ENCODE data around the gene REM2. TPM values are rescaled to one million over a fixed set of nuclear protein-coding genes. Genes with fewer than 3 reads are reported as not detected.
A peak's percentile ranks its signal among the peaks of the same experiment; 100 is the strongest.

The REM2 gene
- total RNA-seq, 1 experiment from 2014 or later = 0.26 TPM

DNA sequence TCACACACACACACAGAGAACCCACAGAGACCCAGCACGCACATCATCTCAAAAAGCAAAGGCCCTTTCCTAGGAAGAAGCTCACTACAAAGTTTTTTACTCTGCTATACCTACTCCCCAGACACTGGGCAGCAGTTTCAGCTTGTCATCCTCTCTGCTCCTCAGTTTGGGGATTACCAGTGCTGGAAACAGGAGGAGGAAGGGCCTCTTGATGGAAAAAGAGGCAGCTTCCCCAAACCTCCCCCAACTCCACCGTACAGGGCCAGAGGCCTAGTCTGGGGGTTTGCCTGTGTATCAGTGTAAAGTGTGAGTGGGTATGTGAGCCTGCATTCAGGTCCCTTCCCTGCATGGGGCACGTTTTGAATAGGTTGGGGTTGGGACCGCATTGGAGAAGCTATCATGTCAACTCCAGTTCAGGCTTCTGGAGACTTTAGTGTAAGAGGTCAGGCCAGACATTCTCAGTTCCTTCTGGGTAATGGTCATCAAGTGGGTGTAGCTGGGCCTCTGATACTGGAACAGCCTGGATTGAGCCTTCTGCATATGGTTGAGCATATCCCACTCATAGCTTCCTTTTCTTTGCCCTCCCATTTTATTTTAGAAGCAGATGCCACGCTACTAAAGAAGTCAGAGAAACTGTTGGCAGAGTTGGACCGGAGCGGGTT is 1.2 kb downstream of the REM2 start:
- H3K4me3 Mint-ChIP-seq (ENCODE audit: unreplicated experiment) = no peak overlapping the region
- no peaks in the 10 kb centered on the region for H3K27me3 Mint-ChIP-seq (ENCODE audit: insufficient read depth, unreplicated experiment)
- ChIA-PET POLR2A (interaction anchor here (0.6 to 10.8 kb wide), 4 partner anchors 12 to 1443 kb away, joined by 3 to 116 read pairs (median 3); partner anchors contain the start of gene LRP10), CTCF (interaction anchor here (0.6 to 9.3 kb wide), 10 partner anchors 12 to 327 kb away, joined by 3 to 100 read pairs (median 4); partner anchors contain the start of genes LRP10 and RBM23)
- no TSS peak for BruUV-seq (replicated peaks)
- H3K36me3 Mint-ChIP-seq (ENCODE audit: insufficient read depth, unreplicated experiment) = peaks cover 5% of the 10 kb centered on the region
- intact Hi-C loops (cut with micrococcal nuclease) = no loop called here
- peaks cover 13% of the 10 kb centered on the region for H3K4me1 Mint-ChIP-seq (ENCODE audit: insufficient read depth, unreplicated experiment)
- H3K9me3 Mint-ChIP-seq (ENCODE audit: unreplicated experiment) = no peaks in the 10 kb centered on the region
- H3K27ac Mint-ChIP-seq (ENCODE audit: low read depth, unreplicated experiment) = no peak overlapping the region
- TF ChIP-seq, protein P1, sequence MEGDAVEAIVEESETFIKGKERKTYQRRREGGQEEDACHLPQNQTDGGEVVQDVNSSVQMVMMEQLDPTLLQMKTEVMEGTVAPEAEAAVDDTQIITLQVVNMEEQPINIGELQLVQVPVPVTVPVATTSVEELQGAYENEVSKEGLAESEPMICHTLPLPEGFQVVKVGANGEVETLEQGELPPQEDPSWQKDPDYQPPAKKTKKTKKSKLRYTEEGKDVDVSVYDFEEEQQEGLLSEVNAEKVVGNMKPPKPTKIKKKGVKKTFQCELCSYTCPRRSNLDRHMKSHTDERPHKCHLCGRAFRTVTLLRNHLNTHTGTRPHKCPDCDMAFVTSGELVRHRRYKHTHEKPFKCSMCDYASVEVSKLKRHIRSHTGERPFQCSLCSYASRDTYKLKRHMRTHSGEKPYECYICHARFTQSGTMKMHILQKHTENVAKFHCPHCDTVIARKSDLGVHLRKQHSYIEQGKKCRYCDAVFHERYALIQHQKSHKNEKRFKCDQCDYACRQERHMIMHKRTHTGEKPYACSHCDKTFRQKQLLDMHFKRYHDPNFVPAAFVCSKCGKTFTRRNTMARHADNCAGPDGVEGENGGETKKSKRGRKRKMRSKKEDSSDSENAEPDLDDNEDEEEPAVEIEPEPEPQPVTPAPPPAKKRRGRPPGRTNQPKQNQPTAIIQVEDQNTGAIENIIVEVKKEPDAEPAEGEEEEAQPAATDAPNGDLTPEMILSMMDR (IDR thresholded peaks at IDR 0.05; ENCODE audit: unreplicated experiment) = no peak
- no peak for DNase-seq (ENCODE audit: unreplicated experiment)

DNA sequence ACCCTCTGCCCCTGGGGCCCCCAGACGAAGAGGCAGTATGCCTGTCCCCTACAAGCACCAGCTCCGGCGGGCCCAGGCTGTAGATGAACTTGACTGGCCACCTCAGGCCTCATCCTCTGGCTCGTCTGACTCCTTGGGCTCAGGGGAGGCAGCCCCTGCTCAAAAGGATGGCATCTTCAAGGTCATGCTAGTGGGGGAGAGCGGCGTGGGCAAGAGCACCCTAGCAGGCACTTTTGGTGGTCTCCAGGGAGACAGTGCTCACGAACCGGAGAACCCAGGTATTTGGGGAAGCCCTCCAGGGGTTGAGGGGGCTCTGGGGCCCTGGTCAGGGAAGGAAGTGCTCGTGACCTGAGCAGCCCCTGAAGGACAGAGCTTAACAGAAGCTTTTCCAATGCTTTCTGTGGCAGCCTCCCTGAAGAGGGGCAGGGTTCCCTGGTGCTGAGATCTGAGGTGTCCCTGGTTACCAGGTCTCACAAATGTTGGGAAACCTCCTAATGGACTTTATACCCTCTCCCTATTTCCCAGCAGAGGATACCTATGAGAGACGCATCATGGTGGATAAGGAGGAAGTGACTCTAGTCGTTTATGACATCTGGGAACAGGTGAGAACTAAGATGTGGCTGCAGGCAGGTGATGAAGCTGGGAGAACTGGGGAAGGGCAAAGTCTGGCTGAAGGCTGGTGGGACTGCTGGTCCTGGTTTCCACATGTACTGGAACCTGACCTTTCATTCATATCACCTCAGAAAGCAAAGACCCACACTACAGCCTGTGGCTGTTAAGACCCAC is 1.9 kb downstream of the REM2 start:
- POLR2A ChIA-PET = interaction anchor here (0.6 to 10.8 kb wide), 7 partner anchors 9 to 1442 kb away, joined by 3 to 116 read pairs (median 5); partner anchors contain the start of gene LRP10
- DNase-seq (ENCODE audit: unreplicated experiment) = no peak
- H3K27ac Mint-ChIP-seq (ENCODE audit: low read depth, unreplicated experiment) = no peak overlapping the region
- H3K9me3 Mint-ChIP-seq (ENCODE audit: unreplicated experiment) = no peaks in the 10 kb centered on the region
- no TSS peak for BruUV-seq (replicated peaks)
- peaks cover 18% of the 10 kb centered on the region for H3K4me1 Mint-ChIP-seq (ENCODE audit: insufficient read depth, unreplicated experiment)
- peaks cover 6% of the 10 kb centered on the region for H3K36me3 Mint-ChIP-seq (ENCODE audit: insufficient read depth, unreplicated experiment)
- CTCF ChIA-PET = interaction anchor here (0.6 to 9.9 kb wide), 13 partner anchors 11 to 1228 kb away, joined by 3 to 100 read pairs (median 4); partner anchors contain the start of gene LRP10
- H3K27me3 Mint-ChIP-seq (ENCODE audit: insufficient read depth, unreplicated experiment) = no peaks in the 10 kb centered on the region
- intact Hi-C loops (cut with micrococcal nuclease) = no loop called here
- TF ChIP-seq, protein P1 (IDR thresholded peaks at IDR 0.05; ENCODE audit: unreplicated experiment) = no peak
- H3K4me3 Mint-ChIP-seq (ENCODE audit: unreplicated experiment) = peak overlapping the region; percentile 95

DNA sequence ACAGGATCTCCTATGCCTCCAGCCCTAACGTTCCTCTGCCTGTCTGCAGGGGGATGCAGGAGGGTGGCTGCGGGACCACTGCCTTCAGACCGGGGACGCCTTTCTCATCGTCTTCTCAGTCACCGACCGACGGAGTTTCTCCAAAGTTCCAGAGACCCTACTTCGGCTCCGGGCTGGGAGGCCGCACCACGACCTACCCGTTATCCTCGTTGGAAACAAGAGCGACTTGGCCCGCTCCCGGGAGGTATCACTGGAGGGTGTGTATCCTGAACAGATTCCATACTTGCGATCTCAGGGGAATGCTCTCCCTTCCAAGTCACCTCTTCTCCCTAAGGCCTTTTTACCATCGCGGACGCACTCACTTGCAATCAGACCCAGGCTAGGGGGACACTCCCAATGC is 3.0 kb downstream of the REM2 start:
- CTCF ChIA-PET = interaction anchor here (0.6 to 9.9 kb wide), 8 partner anchors 10 to 329 kb away, joined by 3 to 100 read pairs (median 5); partner anchors contain the start of genes LRP10 and PRMT5
- Mint-ChIP-seq H3K9me3 (ENCODE audit: unreplicated experiment) (no peaks in the 10 kb centered on the region), H3K4me3 (ENCODE audit: unreplicated experiment) (peak overlapping the region; percentile 95), H3K27ac (ENCODE audit: low read depth, unreplicated experiment) (no peak overlapping the region), H3K36me3 (ENCODE audit: insufficient read depth, unreplicated experiment) (peaks cover 6% of the 10 kb centered on the region), H3K27me3 (ENCODE audit: insufficient read depth, unreplicated experiment) (no peaks in the 10 kb centered on the region), H3K4me1 (ENCODE audit: insufficient read depth, unreplicated experiment) (peaks cover 26% of the 10 kb centered on the region)
- no TSS peak for BruUV-seq (replicated peaks)
- TF ChIP-seq, protein P1 (IDR thresholded peaks at IDR 0.05; ENCODE audit: unreplicated experiment) = no peak
- POLR2A ChIA-PET = interaction anchor here (0.8 to 10.8 kb wide), 10 partner anchors 12 to 321 kb away, joined by 3 to 116 read pairs (median 4); partner anchors contain the start of genes LRP10, PRMT5 and RBM23
- no peak for DNase-seq (ENCODE audit: unreplicated experiment)
- intact Hi-C loops (cut with micrococcal nuclease) = no loop called here
